Measurements from ENCODE around the gene CHPF2. TPM values are rescaled to one million over a fixed set of nuclear protein-coding genes. Genes with fewer than 3 reads are reported as not detected.

Gene CHPF2
- total RNA-seq, 4 donors from 2014 or later, result 14.2 to 28.3 (median 24.3) TPM

DNA sequence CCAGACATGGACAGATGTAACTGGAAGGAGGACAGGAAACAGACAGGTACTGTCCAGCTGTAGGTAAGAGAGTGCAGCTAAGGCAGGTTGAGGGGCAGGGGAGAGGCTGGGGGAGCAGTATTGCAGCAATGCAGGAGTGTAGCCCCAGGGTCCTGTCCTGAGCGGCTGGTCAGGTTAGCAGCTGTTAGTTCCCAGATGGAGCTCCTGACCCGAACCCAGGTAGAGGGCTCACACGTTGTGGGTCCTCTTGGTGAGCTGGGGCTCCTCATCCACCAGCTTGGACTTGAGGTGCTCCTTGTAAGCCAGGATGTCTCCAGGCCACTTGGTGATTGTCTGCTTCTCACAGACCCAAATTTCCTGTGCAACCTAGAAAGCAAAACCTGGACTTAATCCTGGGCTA lies 18.5 kb upstream of the CHPF2 start:
- TF ChIP-seq, protein P1, sequence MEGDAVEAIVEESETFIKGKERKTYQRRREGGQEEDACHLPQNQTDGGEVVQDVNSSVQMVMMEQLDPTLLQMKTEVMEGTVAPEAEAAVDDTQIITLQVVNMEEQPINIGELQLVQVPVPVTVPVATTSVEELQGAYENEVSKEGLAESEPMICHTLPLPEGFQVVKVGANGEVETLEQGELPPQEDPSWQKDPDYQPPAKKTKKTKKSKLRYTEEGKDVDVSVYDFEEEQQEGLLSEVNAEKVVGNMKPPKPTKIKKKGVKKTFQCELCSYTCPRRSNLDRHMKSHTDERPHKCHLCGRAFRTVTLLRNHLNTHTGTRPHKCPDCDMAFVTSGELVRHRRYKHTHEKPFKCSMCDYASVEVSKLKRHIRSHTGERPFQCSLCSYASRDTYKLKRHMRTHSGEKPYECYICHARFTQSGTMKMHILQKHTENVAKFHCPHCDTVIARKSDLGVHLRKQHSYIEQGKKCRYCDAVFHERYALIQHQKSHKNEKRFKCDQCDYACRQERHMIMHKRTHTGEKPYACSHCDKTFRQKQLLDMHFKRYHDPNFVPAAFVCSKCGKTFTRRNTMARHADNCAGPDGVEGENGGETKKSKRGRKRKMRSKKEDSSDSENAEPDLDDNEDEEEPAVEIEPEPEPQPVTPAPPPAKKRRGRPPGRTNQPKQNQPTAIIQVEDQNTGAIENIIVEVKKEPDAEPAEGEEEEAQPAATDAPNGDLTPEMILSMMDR (IDR thresholded peaks at IDR 0.05; ENCODE audit: low read depth), result no peak

DNA sequence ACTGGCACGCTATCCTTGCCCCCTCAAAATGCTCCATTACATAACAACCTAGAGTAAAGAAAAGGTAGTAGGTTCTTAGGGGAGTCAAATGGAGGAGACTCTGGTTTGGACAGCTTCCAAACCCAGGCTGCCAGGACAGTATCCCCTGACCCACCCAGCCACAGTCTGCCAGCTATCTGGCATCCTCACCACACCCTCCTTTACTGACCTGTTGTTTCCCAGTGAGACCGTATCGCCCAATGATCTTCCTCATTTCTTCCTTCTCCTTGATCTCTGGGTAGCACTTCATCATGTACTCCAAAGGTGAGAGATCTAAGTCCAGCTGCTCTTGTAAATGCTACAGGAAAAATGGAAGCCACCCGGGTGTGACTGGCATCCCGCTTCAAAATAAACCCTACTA lies 16.9 kb upstream of the CHPF2 start:
- TF ChIP-seq, protein P1 (IDR thresholded peaks at IDR 0.05; ENCODE audit: low read depth), result no peak

DNA sequence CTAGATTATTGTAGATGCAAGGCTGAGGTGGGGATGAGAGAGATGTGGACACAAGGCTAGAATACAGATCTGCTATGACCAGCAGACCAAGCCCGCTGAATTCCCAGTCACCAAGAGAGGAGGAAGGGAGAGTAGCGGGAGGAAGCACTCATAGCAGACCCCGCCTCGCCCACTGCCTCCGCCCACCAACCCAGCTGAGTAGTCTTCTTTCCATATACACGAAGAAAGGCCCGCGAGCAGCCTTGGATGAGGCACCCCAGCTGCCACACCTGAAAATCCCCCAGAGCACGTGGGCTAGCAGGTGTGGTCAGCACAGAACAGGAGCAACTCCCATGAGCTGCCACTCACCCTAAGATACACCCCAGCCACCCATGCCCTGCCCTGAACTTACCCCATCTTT lies 14.1 kb upstream of the CHPF2 start:
- TF ChIP-seq, protein P1 (IDR thresholded peaks at IDR 0.05; ENCODE audit: low read depth), result no peak

DNA sequence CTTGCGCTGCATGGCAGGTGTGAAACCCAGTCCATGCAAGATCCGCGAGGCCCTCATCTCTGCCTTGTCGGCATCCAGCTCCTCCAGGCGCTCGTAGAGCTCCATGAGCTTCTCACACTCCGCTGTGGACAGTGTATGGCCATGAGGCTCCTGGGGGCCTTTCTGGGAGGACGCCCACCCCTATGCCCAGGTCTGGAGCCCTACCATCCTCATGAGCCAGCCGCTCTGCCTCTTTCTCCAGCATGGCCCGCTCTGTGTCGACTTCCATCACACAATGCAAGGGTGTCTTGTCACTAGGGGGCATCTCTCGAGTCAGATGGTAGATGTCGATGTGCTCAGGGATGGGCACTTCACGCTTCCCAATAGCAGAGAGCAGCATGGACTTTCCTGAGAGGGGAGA lies 8.6 kb upstream of the CHPF2 start:
- TF ChIP-seq, protein P1 (IDR thresholded peaks at IDR 0.05; ENCODE audit: low read depth), result no peak

DNA sequence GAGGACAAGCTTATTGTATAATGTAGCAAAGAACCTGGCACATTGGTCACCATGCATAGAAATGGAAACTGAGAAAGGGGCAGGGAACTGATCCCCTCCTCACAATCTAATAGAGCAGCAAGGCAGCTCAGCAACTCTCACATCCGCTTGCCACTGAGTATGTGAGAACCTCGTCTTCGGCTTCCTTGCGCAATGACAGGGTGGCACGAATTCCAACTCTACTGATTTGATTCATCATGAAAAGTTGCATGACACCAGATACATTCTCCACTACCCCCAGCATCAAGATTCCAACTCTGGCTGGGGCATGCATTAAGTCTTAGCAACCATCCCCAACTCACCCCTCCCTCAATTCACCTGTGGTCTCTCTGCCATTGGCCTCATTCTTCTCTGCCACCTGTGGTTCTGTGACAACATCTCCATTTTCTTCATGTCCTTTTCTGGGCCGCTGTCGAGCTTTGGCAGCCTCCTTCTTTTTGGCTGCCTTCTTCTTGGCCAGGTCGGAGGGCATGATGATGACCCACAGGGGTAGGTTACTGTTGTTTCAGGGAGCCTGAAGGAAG lies 6.3 kb upstream of the CHPF2 start:
- TF ChIP-seq, protein P1 (IDR thresholded peaks at IDR 0.05; ENCODE audit: low read depth), result no peak

DNA sequence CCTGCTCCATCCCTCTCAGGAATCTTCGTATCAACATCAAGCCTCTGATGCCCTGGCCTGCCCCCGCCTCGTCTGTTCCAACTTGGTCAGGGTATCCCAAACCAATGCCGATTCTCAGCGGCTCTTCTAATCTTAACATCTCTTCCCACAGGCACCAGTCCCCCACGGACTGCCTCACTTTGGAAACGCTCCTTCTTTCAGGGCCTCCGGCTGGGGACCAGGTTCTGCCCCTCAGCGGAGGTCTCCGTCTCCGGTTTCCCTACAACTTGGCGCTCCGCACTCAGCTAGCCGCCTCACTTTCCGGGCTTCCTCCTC lies 5.8 kb upstream of the CHPF2 start:
- TF ChIP-seq, protein P1 (IDR thresholded peaks at IDR 0.05; ENCODE audit: low read depth), result no peak

DNA sequence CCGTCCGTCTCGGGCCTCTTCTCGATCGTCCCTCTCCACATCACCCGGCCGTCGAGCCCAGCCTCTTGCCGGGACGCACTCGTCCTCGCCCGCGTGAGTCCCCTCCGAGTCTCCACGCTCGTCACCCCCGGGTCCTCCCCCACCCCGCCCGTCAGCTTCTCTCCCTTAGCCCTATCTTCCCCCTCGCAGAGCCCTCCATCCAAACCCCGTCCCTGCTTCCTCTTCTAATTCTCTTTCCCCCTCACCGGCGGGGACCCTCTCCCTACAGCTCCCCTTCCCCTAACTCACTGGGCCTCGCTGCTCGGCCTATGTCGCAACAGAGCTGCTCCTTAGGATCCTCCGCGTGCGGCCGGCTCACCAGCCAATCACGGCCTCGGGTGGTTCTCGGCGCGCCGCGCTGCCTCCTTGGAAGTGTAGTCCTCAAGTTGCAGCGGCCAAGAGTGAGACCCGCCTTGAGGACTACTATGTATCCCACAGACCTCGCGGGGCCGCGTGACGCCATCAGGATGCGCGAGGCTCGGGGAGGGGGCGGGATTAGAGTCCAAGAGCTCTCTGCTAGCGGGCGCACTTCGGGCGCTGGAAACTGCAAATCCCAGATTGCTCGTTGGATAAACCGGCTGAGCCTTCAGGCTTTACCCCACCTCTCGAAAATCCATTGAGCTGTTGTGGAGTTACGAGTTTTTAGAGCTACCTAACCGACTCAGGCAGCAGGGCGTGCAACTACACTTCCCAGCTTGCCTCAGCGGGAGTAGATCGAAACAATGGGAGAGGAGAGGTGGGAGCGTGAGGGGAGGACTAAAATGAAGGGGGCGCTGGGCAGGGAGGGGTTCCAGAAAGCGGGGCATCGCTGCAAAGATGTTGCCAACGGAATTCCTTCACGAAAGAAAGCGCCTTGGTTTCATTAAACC lies 5.2 kb upstream of the CHPF2 start, which contains the start of gene ABCF2:
Gene ABCF2 (minus strand): TSS at position 331 of the 908 bp plus-strand sequence. CDS start 747 bp downstream, outside the sequence.
- TF ChIP-seq, protein P1 (IDR thresholded peaks at IDR 0.05; ENCODE audit: low read depth), result no peak
